ENCODE results near the gene ATP5F1B. TPM values are rescaled to one million over a fixed set of nuclear protein-coding genes. Genes with fewer than 3 reads are reported as not detected.
A peak's percentile ranks its signal among the peaks of the same experiment; 100 is the strongest.

The ATP5F1B gene
- total and polyA plus RNA-seq, 2 of the 13 experiments (the other 11 are each of a cell fraction or from before 2014, with no cell fraction given) = 1,051 to 1,180 TPM

- TF ChIP-seq HMGXB4 (CRISPR knock-in tag; IDR thresholded peaks at IDR 0.05; ENCODE audit: borderline replicate concordance in 1 of 2, low read depth in 1 of 2) (peak in 1 of 2 experiments; percentile 71; a peak in 3 of 4 replicates), MTF1 (CRISPR knock-in tag; IDR thresholded peaks at IDR 0.05) (no peak), ZNF343 (CRISPR knock-in tag; IDR thresholded peaks at IDR 0.05) (no peak), NFE2 (CRISPR knock-in tag; IDR thresholded peaks at IDR 0.05) (no peak), HOXA5 (CRISPR knock-in tag; IDR thresholded peaks at IDR 0.05) (0 out of 2 replicates have a peak, but pooled peaks have one; percentile 40), NR3C1 (CRISPR knock-in tag; IDR thresholded peaks at IDR 0.05) (no peak), ZNF773 (CRISPR knock-in tag; IDR thresholded peaks at IDR 0.05; ENCODE audit: borderline replicate concordance) (no peak), ZNF746 (CRISPR knock-in tag; IDR thresholded peaks at IDR 0.05) (peak; percentile 89; the same call in 1 of the 2 replicates), KAT7 (CRISPR knock-in tag; IDR thresholded peaks at IDR 0.05; ENCODE audit: borderline replicate concordance) (peak; percentile 28; the same call in 1 of the 2 replicates), KMT2B (CRISPR knock-in tag; IDR thresholded peaks at IDR 0.05) (no peak; the same call in 1 of the 2 replicates), KDM6A (CRISPR knock-in tag; IDR thresholded peaks at IDR 0.05; ENCODE audit: low read depth) (0 out of 2 replicates have a peak, but pooled peaks have one; percentile 44), KLF6 (CRISPR knock-in tag; IDR thresholded peaks at IDR 0.05) (no peak; the same call in 1 of the 2 replicates), NAIF1 (CRISPR knock-in tag; IDR thresholded peaks at IDR 0.05; ENCODE audit: borderline replicate concordance) (no peak), MATR3 (CRISPR knock-in tag; IDR thresholded peaks at IDR 0.05) (no peak), ZNF350 (CRISPR knock-in tag; IDR thresholded peaks at IDR 0.05; ENCODE audit: borderline replicate concordance, low read depth) (peak; percentile 87; the same call in 1 of the 2 replicates), ZNF441 (CRISPR knock-in tag; IDR thresholded peaks at IDR 0.05; ENCODE audit: borderline replicate concordance) (no peak), RBM22 (optimal IDR thresholded peaks at IDR 0.05; ENCODE audit: low read length) (peak; percentile 97), MAFK (conservative IDR thresholded peaks at IDR 0.05 in 1 of 2, IDR thresholded peaks at IDR 0.05 in 1 of 2; ENCODE audit: low read length in 2 of 2) (no peak), ZNF616 (CRISPR knock-in tag; IDR thresholded peaks at IDR 0.05; ENCODE audit: low read depth) (no peak), HIVEP1 (CRISPR knock-in tag; IDR thresholded peaks at IDR 0.05) (no peak), CCDC6 (CRISPR knock-in tag; IDR thresholded peaks at IDR 0.05) (peak; percentile 24; the same call in 1 of the 2 replicates), POLR2A (IDR thresholded peaks at IDR 0.05; ENCODE audit: insufficient read depth in 1 of 2, low read depth in 2 of 2, low read length in 2 of 2) (peak in 1 of 2 experiments; percentile 47; a peak in 2 of 4 replicates), ZHX1 (CRISPR knock-in tag; IDR thresholded peaks at IDR 0.05; ENCODE audit: low read depth) (no peak), MBD4 (IDR thresholded peaks at IDR 0.05; ENCODE audit: borderline replicate concordance, low read length) (no peak; the same call in 1 of the 2 replicates), PHF5A (CRISPR knock-in tag; IDR thresholded peaks at IDR 0.05; ENCODE audit: low read depth, unreplicated experiment) (peak; percentile 67), ZNF672 (CRISPR knock-in tag; IDR thresholded peaks at IDR 0.05) (no peak)
Measured at GRCh38 chr12:56636675-56637540, 8.9 kb downstream of the ATP5F1B start (continued).

All from HepG2 (cell line).